GM21360 (cell line): ENCODE measurements around the gene FOXJ1.
A peak's percentile ranks its signal among the peaks of the same experiment; 100 is the strongest.

ENCODE experiments used
- ATAC-seq: cut with Tn5 transposase; IDR thresholded peaks from one replicate; pipeline ENCODE4 v1.9.1; 2021; ENCODE audit warnings: mild to moderate bottlenecking, moderate library complexity; ENCODE audit not compliant: unreplicated experiment

Gene FOXJ1

DNA sequence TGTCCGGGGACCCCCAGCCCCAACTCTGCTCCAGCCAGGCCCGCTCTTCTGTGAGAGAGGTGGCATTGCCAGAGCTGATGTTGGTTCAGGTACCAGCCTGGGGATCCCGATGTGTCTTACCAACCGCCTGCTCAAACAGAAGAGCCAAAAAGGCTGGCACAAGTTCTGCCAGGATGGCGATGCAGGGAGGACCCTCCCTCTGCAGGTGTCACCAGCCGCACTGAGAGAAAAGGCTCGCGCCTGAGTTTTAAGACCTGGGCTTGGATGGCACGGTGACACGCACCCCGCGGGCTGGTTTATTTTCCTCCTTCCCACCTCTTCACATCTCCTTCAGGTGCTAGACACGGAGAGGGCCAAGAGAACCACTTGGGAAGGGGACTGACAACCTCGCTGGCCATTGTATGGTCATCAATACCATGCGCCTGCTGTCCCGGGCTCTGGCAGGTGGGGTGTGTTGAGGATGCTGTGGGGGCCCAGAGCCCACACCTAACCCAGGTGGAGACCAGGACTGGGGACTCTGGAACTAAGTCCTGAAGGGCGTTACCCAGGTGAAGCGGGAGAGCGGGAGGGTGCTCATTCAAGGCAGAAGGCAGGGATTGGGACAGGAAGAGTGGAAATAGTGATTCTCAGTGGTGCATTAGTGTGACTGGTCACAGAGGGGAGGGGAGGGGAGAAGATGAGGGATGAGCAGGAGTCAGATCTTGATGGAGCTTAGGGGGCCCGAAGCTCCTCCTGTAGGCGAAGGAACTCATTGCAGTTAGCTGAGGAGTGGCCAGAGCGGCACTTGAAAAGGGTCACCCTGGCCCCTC, 16.3 kb downstream of the FOXJ1 start:
- ATAC-seq, result no peak

DNA sequence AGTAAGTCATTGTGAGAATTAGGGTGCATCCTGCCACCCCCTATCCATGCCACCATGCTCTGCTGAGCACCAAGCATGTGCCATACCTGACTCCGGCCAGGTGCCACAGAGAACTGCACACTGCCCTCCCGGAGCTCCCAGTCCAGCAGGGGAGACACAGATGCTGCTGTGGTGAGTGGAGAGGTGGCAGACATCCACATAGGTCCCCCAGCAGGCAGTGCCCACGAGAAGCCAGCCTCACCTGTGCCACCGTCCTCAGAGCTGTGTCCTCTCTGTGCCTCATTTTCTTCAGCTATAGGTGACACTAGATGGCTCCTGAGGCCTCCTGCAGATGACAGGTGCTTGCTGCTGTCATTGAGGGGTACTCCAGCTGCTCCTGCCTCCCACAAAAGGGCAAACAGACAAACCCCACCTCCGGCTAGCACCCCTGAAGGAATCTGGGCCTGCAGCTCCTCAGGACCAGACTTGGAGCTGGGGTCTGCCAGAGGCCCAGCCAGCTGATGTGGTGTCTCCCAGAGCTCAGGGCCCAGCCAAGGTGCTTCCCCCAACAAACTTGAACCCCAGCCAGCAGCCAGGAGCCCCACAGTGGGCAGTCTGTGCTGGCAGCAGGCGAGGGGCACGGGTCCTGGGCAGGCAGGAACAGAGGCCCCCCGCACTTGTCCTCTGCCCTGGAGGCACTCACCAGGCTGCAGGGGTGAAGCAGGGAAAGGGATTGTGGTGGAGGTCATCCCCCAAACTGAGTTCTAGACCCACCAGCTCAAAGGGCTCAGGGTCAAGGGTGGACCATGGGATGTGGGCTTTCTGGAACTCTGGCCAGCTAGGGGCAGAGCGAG, 17.1 kb downstream of the FOXJ1 start:
- ATAC-seq, result no peak

GRCh38 chr17:76123191-76123499, 17.9 kb downstream of the FOXJ1 start:
- ATAC-seq, result no peak

GRCh38 chr17:76122431-76123190, 18.4 kb downstream of the FOXJ1 start:
- ATAC-seq, result no peak

DNA sequence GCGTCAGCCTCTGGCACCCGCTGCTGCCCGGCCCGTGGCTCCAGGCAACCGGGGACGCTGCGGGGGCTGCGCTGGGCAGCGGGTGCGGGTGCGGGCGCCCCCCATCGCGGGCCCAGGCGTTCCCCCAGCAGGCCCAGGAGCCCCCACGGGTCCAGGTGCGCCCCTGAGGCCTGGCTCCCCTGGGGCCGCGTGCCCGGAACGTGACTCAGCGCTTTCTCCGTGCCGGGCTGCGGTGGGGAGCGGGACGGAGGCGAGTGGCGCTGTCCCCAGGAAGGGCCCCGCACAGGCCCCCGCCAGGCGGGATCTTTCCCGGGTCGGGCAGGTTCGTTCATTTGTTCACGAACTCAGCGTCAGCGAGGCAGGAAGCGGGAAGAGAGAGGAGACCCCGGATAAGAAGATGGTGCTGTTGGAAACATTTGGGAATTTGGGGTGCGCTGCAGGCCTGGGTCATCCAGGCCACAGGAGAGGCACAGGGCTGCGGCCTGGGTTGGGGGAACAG, 19.1 kb downstream of the FOXJ1 start:
- no peak for ATAC-seq

- ATAC-seq, result no peak
Observed at GRCh38 chr17:76120658-76121008, 20.4 kb downstream of the FOXJ1 start.

DNA sequence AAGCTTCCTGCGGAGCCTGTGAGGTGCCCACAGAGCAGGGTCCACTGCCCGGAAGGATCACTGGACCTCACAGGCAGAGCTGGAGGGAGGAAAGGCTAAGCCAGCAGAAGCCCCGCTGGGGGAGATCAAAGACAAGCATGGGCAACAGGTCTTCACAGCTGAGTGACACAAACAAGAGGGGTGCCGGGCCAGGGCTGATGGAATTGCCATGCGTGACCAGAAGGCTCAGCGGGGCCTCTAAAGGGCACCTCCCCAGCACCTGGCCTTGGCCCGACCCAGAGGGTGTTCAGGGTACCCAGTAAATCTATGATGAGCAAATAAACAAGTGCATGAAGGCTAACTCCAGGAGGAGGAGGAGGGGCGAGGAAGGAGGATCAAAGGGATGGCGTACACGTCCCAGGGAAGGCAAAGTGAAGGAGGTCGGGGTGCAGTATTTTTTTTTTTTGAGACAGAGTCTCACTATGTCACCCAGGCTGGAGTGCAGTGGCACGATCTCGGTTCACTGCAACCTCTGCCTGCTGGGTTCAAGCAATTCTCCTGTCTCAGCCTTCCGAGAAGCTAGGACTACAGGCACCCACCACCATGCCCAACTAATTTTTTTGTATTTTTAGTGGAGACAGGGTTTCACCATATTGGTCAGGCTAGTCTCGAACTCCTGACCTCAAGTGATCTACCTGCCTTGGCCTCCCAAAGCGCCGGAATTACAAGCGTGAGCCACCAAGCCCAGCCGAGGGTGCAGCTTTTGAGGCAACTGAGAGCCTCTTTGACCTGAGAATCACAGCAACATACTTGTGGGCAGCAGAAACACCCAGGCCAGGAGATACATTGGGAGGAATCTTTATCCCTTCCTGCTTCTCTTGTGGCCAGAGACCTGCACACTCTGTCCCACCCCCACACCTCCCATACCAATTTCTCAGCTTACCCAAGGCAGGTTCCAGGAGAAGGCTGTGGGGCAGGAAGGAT, 21.4 kb downstream of the FOXJ1 start:
- no peak for ATAC-seq

DNA sequence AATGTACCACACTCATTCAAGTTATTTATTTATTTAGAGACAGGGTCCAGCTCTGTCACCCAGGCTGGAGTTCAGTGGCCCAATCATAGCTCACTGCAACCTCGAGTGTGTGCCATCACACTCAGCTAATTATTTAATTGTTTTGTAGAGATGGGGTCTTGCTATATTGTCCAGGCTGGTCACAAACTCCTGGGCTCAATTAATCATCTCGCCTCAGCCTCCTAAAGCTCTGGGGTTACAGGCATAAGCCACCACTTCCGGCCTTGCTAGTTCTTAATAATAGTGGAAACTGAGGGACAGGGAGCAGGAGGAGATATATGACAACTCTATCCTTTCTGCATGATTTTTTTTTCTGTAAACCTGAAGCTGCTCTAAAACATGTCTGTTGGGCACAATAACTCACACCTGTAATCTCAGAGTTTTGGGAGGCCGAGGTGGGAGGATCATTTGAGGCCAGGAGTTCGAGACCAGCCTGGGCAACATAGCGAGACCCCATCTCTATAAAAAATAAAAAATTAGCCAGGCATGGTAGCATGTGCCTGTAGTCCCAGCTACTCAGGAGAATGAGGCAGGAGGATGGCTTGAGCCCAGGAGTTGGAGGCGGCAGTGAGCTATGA, 25.8 kb downstream of the FOXJ1 start:
- ATAC-seq, result no peak

GRCh38 chr17:76111956-76112355, 29.1 kb downstream of the FOXJ1 start:
- ATAC-seq, result no peak

GRCh38 chr17:76107509-76107908, 33.5 kb downstream of the FOXJ1 start:
- ATAC-seq, result no peak

- no peak for ATAC-seq
Observed at GRCh38 chr17:76106703-76107102, 34.3 kb downstream of the FOXJ1 start.

GRCh38 chr17:76104896-76105231, 36.2 kb downstream of the FOXJ1 start:
- no peak for ATAC-seq

GRCh38 chr17:76104140-76104895, 36.7 kb downstream of the FOXJ1 start:
- ATAC-seq, result no peak

- ATAC-seq, result peak; percentile 79
Observed at GRCh38 chr17:76103274-76104139, 37.5 kb downstream of the FOXJ1 start, which contains the start of gene EXOC7. TSS of gene EXOC7 (minus strand) at chr17:76103787. CDS start at chr17:76103692, 95 bp downstream.

DNA sequence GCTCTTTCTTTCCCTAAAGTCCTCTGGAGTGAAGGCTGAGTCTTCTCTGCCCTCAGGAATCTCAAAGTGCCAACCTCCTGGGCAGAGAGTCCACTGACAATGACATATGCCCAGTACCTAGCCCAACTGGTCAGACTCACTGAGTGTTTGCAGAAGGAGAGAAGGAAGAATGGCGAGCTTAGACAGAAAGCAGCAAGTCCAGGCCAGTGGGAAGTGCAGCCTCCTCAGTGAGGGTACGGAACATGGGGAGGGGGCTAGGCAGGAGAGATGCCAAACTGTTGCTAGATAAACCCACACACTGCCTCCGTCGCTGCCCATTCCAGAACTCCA, 38.1 kb downstream of the FOXJ1 start:
- no peak for ATAC-seq

DNA sequence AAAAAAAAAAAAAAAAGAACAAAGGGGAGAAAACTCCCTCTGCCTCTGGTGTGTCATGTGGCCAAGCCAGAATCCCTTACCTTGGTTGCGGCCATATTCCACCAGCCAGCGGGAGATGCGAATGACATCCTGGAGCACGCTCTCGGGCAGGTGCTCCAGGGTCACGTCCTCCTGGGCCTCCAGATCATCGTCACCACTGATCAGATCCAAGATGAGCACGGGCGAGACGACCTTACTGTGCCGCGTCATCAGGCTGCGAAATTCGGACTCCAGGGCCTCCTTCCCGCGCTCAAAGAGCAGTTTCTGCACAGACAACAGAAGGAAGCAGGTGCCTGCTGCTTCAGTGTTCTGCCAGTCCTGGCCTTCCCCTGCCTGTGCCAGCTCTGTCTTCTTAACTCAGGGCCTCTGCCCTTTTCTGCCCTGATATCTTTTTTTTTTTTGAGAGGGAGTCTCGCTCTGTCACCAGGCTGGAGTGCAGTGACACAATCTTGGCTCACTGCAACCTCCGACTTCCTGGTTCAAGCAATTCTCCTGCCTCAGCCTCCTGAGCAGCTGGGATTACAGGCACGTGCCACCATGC, 43.2 kb downstream of the FOXJ1 start:
- no peak for ATAC-seq

- no peak for ATAC-seq
Observed at GRCh38 chr17:76095943-76096342, 45.1 kb downstream of the FOXJ1 start.

- ATAC-seq, result no peak
Observed at GRCh38 chr17:76094046-76094445, 47.0 kb downstream of the FOXJ1 start.
